Thoracic aorta (tissue), 2 donors: Measurements from ENCODE around the gene MYO9A. TPM values are rescaled to one million over a fixed set of nuclear protein-coding genes. Genes with fewer than 3 reads are reported as not detected.
"Not testable (repeated sequence)": the region's sequence is repeated elsewhere in the genome, so short reads cannot be mapped to it uniquely, and the experiment has no call there.

Source experiments
- ATAC-seq: fragments of 150-250 bp; one replicate; pipeline ENCODE4 v1.8.0; 2017; ENCODE audit warnings: low read depth; ENCODE audit not compliant: insufficient number of reproducible peaks, low FRiP score
- DNase-seq: peaks from one replicate; pipeline ENCODE4 v3.0.0-alpha.2; 2020; ENCODE audit warnings: low spot score
- H3K27ac ChIP-seq, 2 donors: fragments of 200-600 bp; sonication (generic); 1 replicate in 1 of 2; 2 replicates in 1 of 2; pipeline ENCODE4 v1.5.1; 2016; ENCODE audit warnings: mild to moderate bottlenecking in 2 of 2, moderate library complexity in 2 of 2
- H3K27me3 ChIP-seq: fragments of 200-600 bp; sonication (generic); replicated peaks from 2 replicates; pipeline ENCODE4 v1.6.0; 2016; ENCODE audit warnings: mild to moderate bottlenecking; ENCODE audit not compliant: insufficient read depth
- H3K36me3 ChIP-seq: fragments of 200-600 bp; sonication (generic); one replicate; pipeline ENCODE4 v1.5.1; 2016
- H3K4me1 ChIP-seq, 2 donors: fragments of 200-600 bp; sonication (generic); 1 replicate in 1 of 2; 2 replicates in 1 of 2; pipeline versions ENCODE4 v1.5.1 to v1.6.0; 2016; ENCODE audit warnings: low read depth in 2 of 2, mild to moderate bottlenecking in 1 of 2; ENCODE audit not compliant: control insufficient read depth in 1 of 2
- H3K4me3 ChIP-seq: fragments of 200-600 bp; sonication (generic); 2 replicates; pipeline ENCODE4 v1.5.1; 2016; ENCODE audit warnings: mild to moderate bottlenecking
- H3K9me3 ChIP-seq: fragments of 200-600 bp; sonication (generic); 2 replicates; pipeline ENCODE4 v1.5.1; 2016
- CTCF ChIP-seq: fragments of 200-600 bp; sonication (generic); IDR thresholded peaks from one replicate; pipeline ENCODE4 v1.5.1; 2019; ENCODE audit warnings: antibody characterized with exemption
- total RNA-seq, 2 donors: library from RNA; depleted of rRNA; stranded (reverse); fragments of >200 nt; gene quantifications; one replicate each; pipeline versions ENCODE4 v1.1.0 to v1.2.3, GENCODE V29; 2016

Gene MYO9A
- total RNA-seq, 2 donors from 2014 or later: 48.2 to 57.4 TPM

GRCh38 chr15:71888797-71889196 is 229.2 kb downstream of the MYO9A start:
- no peak for DNase-seq
- no peak for ATAC-seq
- no peak for TF ChIP-seq CTCF
- Histone ChIP-seq H3K36me3 (peaks cover 13% of the 10 kb centered on the region), H3K27ac (no peak overlapping the region), H3K4me1 (no peaks in the 10 kb centered on the region), H3K27me3 (no peaks in the 10 kb centered on the region), H3K4me3 (no peak overlapping the region), H3K9me3 (no peaks in the 10 kb centered on the region)

- H3K27me3 ChIP-seq: no peaks in the 10 kb centered on the region
- H3K9me3 ChIP-seq: no peaks in the 10 kb centered on the region
- H3K27ac ChIP-seq: no peak overlapping the region
- ATAC-seq (no peak), DNase-seq (no peak)
- peaks cover 16% of the 10 kb centered on the region for H3K36me3 ChIP-seq
- H3K4me1 ChIP-seq: no peaks in the 10 kb centered on the region
- H3K4me3 ChIP-seq: no peak overlapping the region
- TF ChIP-seq CTCF: no peak
These were observed 232.6 kb downstream of the MYO9A start for GRCh38 chr15:71885390-71885789.

- ATAC-seq: no peak
- Histone ChIP-seq H3K9me3 (no peaks in the 10 kb centered on the region), H3K4me1 (no peaks in the 10 kb centered on the region), H3K27ac (no peak overlapping the region), H3K27me3 (no peaks in the 10 kb centered on the region), H3K4me3 (no peak overlapping the region), H3K36me3 (peaks cover 21% of the 10 kb centered on the region)
- DNase-seq: no peak
- TF ChIP-seq CTCF: no peak
These were observed 234.5 kb downstream of the MYO9A start for GRCh38 chr15:71883447-71883846.

- no peak for ATAC-seq
- Histone ChIP-seq H3K9me3 (no peaks in the 10 kb centered on the region), H3K27me3 (no peaks in the 10 kb centered on the region), H3K4me3 (no peak overlapping the region), H3K4me1 (no peaks in the 10 kb centered on the region), H3K36me3 (peaks cover 13% of the 10 kb centered on the region), H3K27ac (no peak overlapping the region)
- no peak for DNase-seq
- TF ChIP-seq CTCF: no peak
These were observed 237.7 kb downstream of the MYO9A start for GRCh38 chr15:71880276-71880675.

GRCh38 chr15:71874245-71874644 is 243.7 kb downstream of the MYO9A start:
- no peak for TF ChIP-seq CTCF
- DNase-seq: no peak
- Histone ChIP-seq H3K4me1 (no peaks in the 10 kb centered on the region), H3K4me3 (no peak overlapping the region), H3K9me3 (no peaks in the 10 kb centered on the region), H3K36me3 (peaks cover 6% of the 10 kb centered on the region), H3K27ac (no peak overlapping the region), H3K27me3 (no peaks in the 10 kb centered on the region)
- no peak for ATAC-seq

- not testable (repeated sequence) for H3K9me3 ChIP-seq, H3K4me3 ChIP-seq, H3K27ac ChIP-seq, ATAC-seq, DNase-seq, H3K36me3 ChIP-seq, H3K27me3 ChIP-seq, H3K4me1 ChIP-seq
These were observed 259.7 kb downstream of the MYO9A start for GRCh38 chr15:71858232-71858631.
